ENCODE measurements around the gene ARID5A.

DNA sequence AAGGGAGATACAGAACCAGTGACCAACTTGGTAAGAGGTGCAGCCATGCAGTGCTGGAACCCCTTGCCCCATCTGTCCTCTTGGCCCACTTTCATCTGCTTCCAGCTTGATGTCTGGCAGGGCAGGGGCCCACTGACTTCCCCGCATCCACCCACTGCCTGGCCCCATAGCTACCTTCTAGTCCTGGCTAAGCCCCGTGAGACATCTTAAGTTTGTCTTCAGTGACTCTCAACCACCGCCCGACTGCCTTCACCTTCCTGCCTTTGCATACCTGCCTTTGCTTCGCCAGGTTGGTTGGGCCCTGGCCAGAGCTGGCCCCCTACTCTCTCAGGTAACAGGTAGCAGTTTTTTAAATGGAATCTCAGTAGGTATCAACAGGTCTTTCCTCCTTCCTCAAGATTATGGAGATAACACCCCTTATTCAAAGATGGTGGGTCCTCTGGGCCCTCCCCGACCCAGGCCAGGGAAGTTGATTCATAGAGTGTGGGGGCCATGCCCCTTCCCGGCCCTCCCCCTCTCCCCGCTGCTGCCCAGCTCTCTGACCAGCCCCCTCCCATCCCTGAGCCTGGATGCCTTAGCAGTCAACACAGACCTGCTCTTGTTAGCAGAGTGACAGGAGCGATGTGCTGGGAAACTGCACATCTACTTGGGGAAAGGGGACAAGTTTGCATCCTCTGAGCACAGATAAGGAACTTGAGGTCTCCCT lies 2.8 kb downstream of the ARID5A start:
- TF ChIP-seq, protein P1, sequence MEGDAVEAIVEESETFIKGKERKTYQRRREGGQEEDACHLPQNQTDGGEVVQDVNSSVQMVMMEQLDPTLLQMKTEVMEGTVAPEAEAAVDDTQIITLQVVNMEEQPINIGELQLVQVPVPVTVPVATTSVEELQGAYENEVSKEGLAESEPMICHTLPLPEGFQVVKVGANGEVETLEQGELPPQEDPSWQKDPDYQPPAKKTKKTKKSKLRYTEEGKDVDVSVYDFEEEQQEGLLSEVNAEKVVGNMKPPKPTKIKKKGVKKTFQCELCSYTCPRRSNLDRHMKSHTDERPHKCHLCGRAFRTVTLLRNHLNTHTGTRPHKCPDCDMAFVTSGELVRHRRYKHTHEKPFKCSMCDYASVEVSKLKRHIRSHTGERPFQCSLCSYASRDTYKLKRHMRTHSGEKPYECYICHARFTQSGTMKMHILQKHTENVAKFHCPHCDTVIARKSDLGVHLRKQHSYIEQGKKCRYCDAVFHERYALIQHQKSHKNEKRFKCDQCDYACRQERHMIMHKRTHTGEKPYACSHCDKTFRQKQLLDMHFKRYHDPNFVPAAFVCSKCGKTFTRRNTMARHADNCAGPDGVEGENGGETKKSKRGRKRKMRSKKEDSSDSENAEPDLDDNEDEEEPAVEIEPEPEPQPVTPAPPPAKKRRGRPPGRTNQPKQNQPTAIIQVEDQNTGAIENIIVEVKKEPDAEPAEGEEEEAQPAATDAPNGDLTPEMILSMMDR (IDR thresholded peaks at IDR 0.05): no peak
- TF ChIP-seq POLR2AphosphoS5 (IDR thresholded peaks at IDR 0.05) (no peak), POLR2A (IDR thresholded peaks at IDR 0.05) (no peak)
